IMR-90 (cell line): ENCODE measurements around the gene STYK1. TPM values are rescaled to one million over a fixed set of nuclear protein-coding genes. Genes with fewer than 3 reads are reported as not detected.
"Not testable (repeated sequence)": the region's sequence is repeated elsewhere in the genome, so short reads cannot be mapped to it uniquely, and the experiment has no call there.

Source experiments
- ATAC-seq: fragments of 200-7000 bp; cut with Tn5 transposase; 2 replicates; pipeline ENCODE4 v1.9.1; 2020; ENCODE audit warnings: low read depth, mild to moderate bottlenecking, moderate library complexity
- BruUV-seq: library from RNA; stranded (reverse); fragments of 400-500 nt; replicated peaks from 2 replicates; lab custom pipeline; 2021; lab: Mats Ljungman, UMichigan
- CTCF ChIA-PET: fragments of 300-600 bp; formaldehyde crosslinking; extraction: SDS; loops from one replicate; lab custom pipeline; 2021; ENCODE audit warnings: antibody characterized with exemption; lab: Yijun Ruan, JAX
- POLR2A ChIA-PET: fragments of 300-600 bp; sonication (Branson Sonifier 250); formaldehyde crosslinking; loops from one replicate; lab custom pipeline; 2022; ENCODE audit warnings: antibody characterized with exemption; ENCODE audit not compliant: unreplicated experiment; lab: Charles Lee
- DNase-seq: peaks from one replicate; pipeline ENCODE4 v3.0.0; 2013
- H2AFZ ChIP-seq: replicated peaks from 2 replicates; pipeline ENCODE3; 2013; ENCODE audit warnings: low read length, mild to moderate bottlenecking; ENCODE audit not compliant: poor library complexity
- H2AK5ac ChIP-seq: 2 replicates; pipeline ENCODE4 v1.6.1; 2013; ENCODE audit warnings: low read depth, low read length, inconsistent platforms
- H2AK9ac ChIP-seq: replicated peaks from 2 replicates; pipeline ENCODE3; 2013; ENCODE audit warnings: mild to moderate bottlenecking, low read depth, low read length, moderate library complexity; ENCODE audit not compliant: poor library complexity
- H2BK120ac ChIP-seq: 2 replicates; pipeline ENCODE4 v1.6.1; 2013; ENCODE audit warnings: low read depth, low read length, inconsistent platforms
- H2BK15ac ChIP-seq: 3 replicates; pipeline ENCODE4 v1.6.1; 2013; ENCODE audit warnings: low read depth, low read length, inconsistent platforms
- H2BK20ac ChIP-seq: 2 replicates; pipeline ENCODE4 v1.6.1; 2013; ENCODE audit warnings: low read depth, mild to moderate bottlenecking, inconsistent platforms, low read length, moderate library complexity
- H2BK5ac ChIP-seq: 2 replicates; pipeline ENCODE4 v1.6.1; 2013; ENCODE audit warnings: mild to moderate bottlenecking, low read depth, low read length, inconsistent platforms; ENCODE audit not compliant: poor library complexity, severe bottlenecking
- H3K14ac ChIP-seq: replicated peaks from 2 replicates; pipeline ENCODE4 v1.6.1; 2013; ENCODE audit warnings: low read depth, low read length, inconsistent platforms
- H3K18ac ChIP-seq: 2 replicates; pipeline ENCODE4 v1.6.1; 2013; ENCODE audit warnings: low read depth, low read length, control low read depth
- H3K23ac ChIP-seq: 2 replicates; pipeline ENCODE4 v1.6.1; 2013; ENCODE audit warnings: low read depth, low read length, inconsistent platforms
- H3K27ac ChIP-seq: 2 replicates; pipeline ENCODE4 v1.5.1; 2013; ENCODE audit warnings: mild to moderate bottlenecking, control low read depth, low read length; ENCODE audit not compliant: insufficient read depth
- H3K27me3 ChIP-seq: 2 replicates; pipeline ENCODE4 v1.6.1; 2013; ENCODE audit warnings: low read length; ENCODE audit not compliant: control insufficient read depth, insufficient read depth
- H3K36me3 ChIP-seq: 2 replicates; pipeline ENCODE4 v1.6.1; 2013; ENCODE audit warnings: low read length, mixed read lengths; ENCODE audit not compliant: control insufficient read depth, insufficient read depth
- H3K4ac ChIP-seq: 2 replicates; pipeline ENCODE4 v1.6.1; 2013; ENCODE audit warnings: low read depth, low read length, inconsistent platforms
- H3K4me1 ChIP-seq: 2 replicates; pipeline ENCODE4 v1.6.1; 2013; ENCODE audit warnings: low read length, mixed read lengths; ENCODE audit not compliant: control insufficient read depth, insufficient read depth
- H3K4me2 ChIP-seq: 2 replicates; pipeline ENCODE4 v1.6.1; 2013; ENCODE audit warnings: low read depth, mild to moderate bottlenecking, control low read depth, low read length, moderate library complexity
- H3K4me3 ChIP-seq: 2 replicates; pipeline ENCODE4 v1.5.1; 2013; ENCODE audit warnings: low read depth, mild to moderate bottlenecking, control low read depth, low read length, moderate library complexity; ENCODE audit not compliant: insufficient read depth
- H3K56ac ChIP-seq: 2 replicates; pipeline ENCODE4 v1.6.1; 2013; ENCODE audit warnings: low read length, inconsistent platforms; ENCODE audit not compliant: insufficient read depth; ENCODE audit errors: extremely low read depth
- H3K79me1 ChIP-seq, 2 experiments: 2 replicates each; pipeline ENCODE4 v1.6.1; 2013; ENCODE audit warnings: low read length in 2 of 2, inconsistent platforms in 1 of 2, low read depth in 1 of 2
- H3K9ac ChIP-seq: 2 replicates; pipeline ENCODE4 v1.6.1; 2013; ENCODE audit warnings: low read depth, low read length, control low read depth
- H3K9me1 ChIP-seq: 2 replicates; pipeline ENCODE4 v1.6.1; 2013; ENCODE audit warnings: low read length, inconsistent platforms; ENCODE audit not compliant: insufficient read depth
- H3K9me3 ChIP-seq: 2 replicates; pipeline ENCODE4 v1.6.1; 2013; ENCODE audit warnings: low read length; ENCODE audit not compliant: control insufficient read depth, insufficient read depth
- H4K20me1 ChIP-seq: 2 replicates; pipeline ENCODE4 v1.6.1; 2013; ENCODE audit warnings: low read length, inconsistent platforms; ENCODE audit not compliant: insufficient read depth
- H4K5ac ChIP-seq: 2 replicates; pipeline ENCODE4 v1.6.1; 2013; ENCODE audit warnings: mild to moderate bottlenecking, low read depth, low read length, control low read depth
- H4K8ac ChIP-seq, 2 experiments: 2 replicates each; pipeline ENCODE4 v1.6.1; 2013; ENCODE audit warnings: low read depth in 2 of 2, low read length in 2 of 2, control low read depth in 1 of 2, inconsistent platforms in 1 of 2
- H4K91ac ChIP-seq: 2 replicates; pipeline ENCODE4 v1.6.1; 2013; ENCODE audit warnings: low read depth, low read length, inconsistent platforms; ENCODE audit not compliant: insufficient read depth
- CEBPB ChIP-seq: IDR thresholded peaks from 2 replicates; pipeline ENCODE4 v1.6.1; 2012; ENCODE audit warnings: low read depth, low read length, improper control_type of control experiment
- WGBS, 2 experiments: methylation state at CpG; one replicate each; pipeline versions ENCODE4 v1.1.5 to v1.1.7; 2013; ENCODE audit warnings: missing lambda C conversion rate in 2 of 2; ENCODE audit not compliant: insufficient read length in 1 of 2; ENCODE audit errors: extremely low coverage in 2 of 2; 5-methylcytosine and 5-hydroxymethylcytosine counted together
- dilution Hi-C: fragments of 300-500 bp; cut with HindIII; formaldehyde crosslinking; loops from one replicate; pipeline ENCODE4 v1.14.3; 2018; ENCODE audit warnings: low sequenced_read_pairs; ENCODE audit not compliant: unreplicated experiment
- in situ Hi-C: fragments of 300-500 bp; cut with MboI; formaldehyde crosslinking; loops from 3 replicates; pipeline ENCODE4 v1.14.3; 2019; ENCODE audit warnings: low sequenced_read_pairs, inconsistent platforms, mixed read lengths
- intact Hi-C: fragments of 100-400 bp; cut with micrococcal nuclease; formaldehyde crosslinking; loops from 2 replicates; pipeline ENCODE4 v1.10.0; 2022
- polyA plus RNA-seq, 3 experiments: library from polyadenylated mRNA; depleted of rRNA; stranded (reverse); fragments of >200 nt; gene quantifications; 2 replicates each; pipeline ENCODE4 v1.2.3, GENCODE V29; 2012; ENCODE audit warnings: low replicate concordance in 1 of 3
- total RNA-seq: library from RNA; depleted of rRNA; stranded (reverse); fragments of >200 nt; gene quantifications from 2 replicates; pipeline ENCODE4 v1.2.3, GENCODE V29; 2012

The STYK1 gene
- total and polyA plus RNA-seq, 2 of the 4 experiments (the other 2 are of a cell fraction), result 0.36 to 0.72 TPM

DNA sequence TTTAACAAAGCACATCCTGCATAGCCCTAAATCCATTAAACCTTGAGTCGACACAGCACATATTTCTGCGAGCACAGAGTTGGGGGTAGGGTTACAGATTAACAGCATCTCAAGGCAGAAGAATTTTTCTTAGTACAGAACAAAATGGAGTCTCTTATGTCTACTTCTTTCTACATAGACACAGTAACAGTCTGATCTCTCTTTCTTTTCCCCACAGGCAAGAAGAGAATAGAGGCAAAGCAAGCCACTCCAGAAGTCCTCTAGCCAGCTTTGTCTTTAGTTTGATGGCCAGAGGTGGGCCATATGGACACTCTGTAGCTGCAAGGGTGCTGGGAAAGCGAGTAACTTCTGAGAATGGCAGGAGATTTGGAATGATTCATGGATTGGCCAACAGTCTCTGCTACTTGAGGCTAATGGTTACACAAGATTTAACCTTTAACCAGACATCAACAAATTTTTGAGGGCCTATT lies 101.8 kb downstream of the STYK1 start:
- H3K9me1 ChIP-seq, intact Hi-C loops, H3K56ac ChIP-seq, H3K4me1 ChIP-seq, H3K23ac ChIP-seq, in situ Hi-C loops, H3K4me3 ChIP-seq, H3K27me3 ChIP-seq, H2AK5ac ChIP-seq, H3K36me3 ChIP-seq, H3K79me1 ChIP-seq, H2BK120ac ChIP-seq, H2BK20ac ChIP-seq, H3K4ac ChIP-seq, H4K91ac ChIP-seq, BruUV-seq, H4K5ac ChIP-seq, H3K14ac ChIP-seq, H3K27ac ChIP-seq, H3K9ac ChIP-seq, H4K8ac ChIP-seq, CTCF ChIA-PET, H3K18ac ChIP-seq, dilution Hi-C loops, H2BK5ac ChIP-seq, H2AK9ac ChIP-seq, H3K4me2 ChIP-seq, H3K9me3 ChIP-seq, H4K20me1 ChIP-seq, H2BK15ac ChIP-seq: not testable (repeated sequence)
- peak; percentile 54 for DNase-seq
- peak overlapping the region; percentile 5 for H2AFZ ChIP-seq
- TF ChIP-seq CEBPB, result peak; percentile 67; the same call in 1 of the 2 replicates
- ATAC-seq, result peak; percentile 77
- no CpG with 5 or more reads among the region's 3 CpGs for WGBS, 2 experiments
- POLR2A ChIA-PET, result interaction anchor here (0.6 kb wide), 1 partner anchor 315 kb away, joined by 3 read pairs; no protein-coding TSS in a partner anchor
